Measurements from ENCODE around the gene ANG.
A peak's percentile ranks its signal among the peaks of the same experiment; 100 is the strongest.

ANG gene

GRCh38 chr14:20676072-20676471, 12.5 kb upstream of the ANG start:
- DNase-seq, result no peak

- DNase-seq, result no peak
Measured at GRCh38 chr14:20679907-20680306, 8.7 kb upstream of the ANG start.

GRCh38 chr14:20680363-20680762, 8.2 kb upstream of the ANG start:
- DNase-seq, result no peak

GRCh38 chr14:20680843-20681347, 7.7 kb upstream of the ANG start:
- no peak for DNase-seq

GRCh38 chr14:20681348-20682126, 7.0 kb upstream of the ANG start:
- peak; percentile 86 for DNase-seq

- no peak for DNase-seq
Measured at GRCh38 chr14:20682127-20682434, 6.5 kb upstream of the ANG start.

- DNase-seq, result peak; percentile 79
Measured at GRCh38 chr14:20682435-20683124, 6.0 kb upstream of the ANG start.

- DNase-seq, result peak; percentile 82
Measured at GRCh38 chr14:20683125-20683890, 5.3 kb upstream of the ANG start.

- DNase-seq, result peak; percentile 86
Measured at GRCh38 chr14:20683891-20684661, 4.5 kb upstream of the ANG start, which contains the start of gene RNASE4. Gene RNASE4 (plus strand): TSS chr14:20684560. CDS start chr14:20699372, 14,812 bp downstream.

- no peak for DNase-seq
Measured at GRCh38 chr14:20684662-20685456, 3.7 kb upstream of the ANG start.

GRCh38 chr14:20686386-20687143, 2.0 kb upstream of the ANG start:
- DNase-seq, result no peak

- DNase-seq, result no peak
Measured at GRCh38 chr14:20687362-20688166, 1.0 kb upstream of the ANG start.

- DNase-seq, result no peak
Measured at GRCh38 chr14:20690848-20691640, 2.5 kb downstream of the ANG start.

- DNase-seq, result no peak
Measured at GRCh38 chr14:20692116-20692751, 3.7 kb downstream of the ANG start.

GRCh38 chr14:20696764-20697163, 8.2 kb downstream of the ANG start:
- no peak for DNase-seq

- peak; percentile 53 for DNase-seq
Measured at GRCh38 chr14:20697273-20698017, 8.9 kb downstream of the ANG start.

- DNase-seq, result no peak
Measured at GRCh38 chr14:20698018-20698329, 9.4 kb downstream of the ANG start.

- no peak for DNase-seq
Measured at GRCh38 chr14:20698934-20699333, 10.4 kb downstream of the ANG start.
